HG03342 (cell line): ENCODE measurements around the gene SCN8A.
"Not testable (repeated sequence)": the region's sequence is repeated elsewhere in the genome, so short reads cannot be mapped to it uniquely, and the experiment has no call there.

ENCODE experiments used
- ATAC-seq: cut with Tn5 transposase; IDR thresholded peaks from one replicate; pipeline ENCODE4 v1.9.1; 2021; ENCODE audit warnings: mild to moderate bottlenecking, moderate library complexity; ENCODE audit not compliant: unreplicated experiment

The SCN8A gene

GRCh38 chr12:51827925-51828818, 237.1 kb downstream of the SCN8A start:
- ATAC-seq = no peak

- ATAC-seq = no peak
These were observed 238.0 kb downstream of the SCN8A start for GRCh38 chr12:51829011-51829481.

DNA sequence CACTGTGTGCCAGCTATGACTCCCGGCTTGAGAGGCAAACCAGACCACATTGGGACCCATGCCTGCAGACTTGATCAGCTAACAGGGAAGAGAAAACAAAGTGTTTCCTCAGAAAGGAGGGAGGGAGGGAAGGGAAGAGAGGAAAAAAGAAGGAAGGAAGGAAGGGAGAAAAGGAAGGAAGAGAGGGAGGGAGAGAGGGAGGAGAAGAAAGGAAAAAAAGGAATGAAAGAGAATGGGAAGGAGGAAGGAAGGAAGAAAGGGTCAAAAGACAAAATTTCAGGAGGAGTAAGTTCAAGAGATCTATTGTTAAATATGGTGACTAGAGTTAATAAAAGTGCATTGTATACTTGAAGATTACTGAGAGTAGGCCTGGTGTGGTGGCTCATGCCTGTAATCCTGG, 238.6 kb downstream of the SCN8A start:
- no peak for ATAC-seq

DNA sequence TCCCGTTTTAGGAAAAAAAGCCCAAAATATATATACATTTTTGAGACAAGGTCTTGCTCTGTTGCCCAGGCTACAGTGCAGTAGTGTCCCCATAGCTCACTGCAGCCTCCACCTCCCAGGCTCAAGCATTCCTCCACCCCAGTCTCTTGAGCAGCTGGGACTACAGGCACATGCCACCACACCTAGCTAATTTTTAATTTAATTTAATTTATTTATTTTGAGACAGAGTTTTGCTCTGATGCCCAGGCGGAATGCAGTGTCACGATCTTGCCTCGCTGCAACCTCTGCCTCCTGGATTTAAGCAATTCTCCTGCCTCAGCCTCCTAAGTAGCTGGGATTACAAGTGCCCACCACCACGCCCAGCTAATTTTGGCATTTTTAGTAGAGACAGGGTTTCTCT, 240.8 kb downstream of the SCN8A start:
- ATAC-seq = not testable (repeated sequence)

GRCh38 chr12:51832354-51833107, 241.5 kb downstream of the SCN8A start:
- no peak for ATAC-seq

DNA sequence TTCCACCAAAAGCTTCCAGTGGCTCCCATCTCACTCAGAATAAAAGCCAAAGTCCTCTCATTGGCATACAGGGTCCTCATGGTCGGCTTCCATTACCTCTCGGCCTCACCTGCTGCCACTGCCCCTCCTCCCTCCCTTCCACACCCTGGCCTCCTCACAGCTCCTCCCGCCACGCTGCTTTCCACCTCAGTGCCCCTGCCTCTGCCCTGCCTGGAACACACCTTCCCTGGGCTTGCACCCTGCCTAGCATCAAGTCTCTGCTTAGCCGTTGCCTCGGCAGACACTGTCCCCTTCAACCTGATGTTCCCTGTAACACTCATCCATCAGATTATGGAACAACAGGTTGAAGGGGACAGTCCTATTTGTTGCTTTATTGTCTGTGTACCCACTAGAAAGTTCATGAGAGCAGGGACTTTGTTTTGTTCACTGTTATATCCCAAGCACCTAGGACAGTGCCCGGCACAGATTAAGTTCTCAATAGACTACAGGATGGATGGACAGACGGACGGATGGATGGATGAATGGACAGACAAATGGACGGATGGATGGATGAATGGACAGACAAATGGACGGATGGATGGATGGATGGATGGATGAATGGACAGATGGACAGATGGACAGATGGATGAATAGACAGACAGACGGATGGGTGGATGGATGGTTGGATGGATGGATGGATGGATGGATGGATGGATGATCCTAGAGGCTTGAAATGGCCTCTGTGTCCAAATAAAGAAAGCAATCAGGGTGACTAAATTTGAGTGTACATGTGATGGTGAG, 242.6 kb downstream of the SCN8A start:
- ATAC-seq = no peak

- ATAC-seq = no peak
These were observed 243.4 kb downstream of the SCN8A start for GRCh38 chr12:51834411-51834810.

DNA sequence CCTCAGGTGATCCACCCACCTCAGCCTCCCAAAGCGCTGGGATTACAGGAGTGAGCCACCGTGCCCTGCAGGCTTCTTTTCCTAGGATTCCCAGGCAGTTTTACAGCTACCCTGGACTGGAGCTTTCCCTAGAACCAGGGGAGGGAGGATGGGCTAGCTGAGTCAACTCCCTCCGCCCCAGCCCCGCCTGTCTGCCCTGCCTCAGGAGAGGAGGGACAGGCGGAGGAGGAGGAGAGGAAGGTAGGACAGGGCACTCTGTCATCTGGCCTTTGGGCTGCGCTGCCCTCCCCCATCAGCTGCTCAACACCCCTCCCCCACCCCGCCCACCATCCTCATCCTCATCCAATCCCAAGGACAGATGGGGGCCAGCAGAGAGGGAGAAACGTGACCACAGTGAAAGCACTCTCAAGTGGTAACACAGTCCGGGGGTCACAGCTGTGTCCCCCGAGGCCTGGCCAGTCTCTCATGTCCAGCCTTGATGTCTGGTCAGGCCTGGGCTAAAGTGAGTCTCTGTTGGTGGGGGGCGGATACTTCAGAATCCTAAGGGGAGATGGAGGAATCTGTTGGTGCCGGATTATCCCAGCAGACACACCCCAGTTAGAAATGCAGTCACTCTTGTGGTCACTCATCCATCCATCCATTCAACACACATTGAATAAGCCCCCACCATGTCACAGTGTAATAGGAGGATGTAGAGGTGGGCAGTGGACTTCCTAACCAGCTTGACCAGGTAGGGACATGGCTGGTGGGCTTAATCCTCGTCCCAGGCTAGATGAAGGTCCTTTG, 245.2 kb downstream of the SCN8A start:
- no peak for ATAC-seq

DNA sequence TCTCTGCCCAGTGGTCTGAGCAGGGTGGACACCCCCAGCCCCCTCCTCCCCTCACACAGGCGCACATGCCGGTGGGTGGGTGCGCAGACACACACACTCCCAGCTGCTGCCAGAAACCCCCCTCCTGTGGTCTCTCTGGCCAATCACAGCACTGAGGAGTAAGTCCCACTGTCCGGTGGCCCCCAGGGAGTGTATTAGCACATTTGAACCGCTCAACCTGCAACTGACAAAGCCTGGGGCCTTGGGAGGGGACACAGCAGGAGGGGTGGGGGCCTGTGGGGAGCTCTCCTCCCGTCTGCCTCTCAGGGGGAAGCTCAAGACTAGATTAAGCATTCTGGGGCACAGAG, 245.8 kb downstream of the SCN8A start:
- no peak for ATAC-seq

- ATAC-seq = no peak
These were observed 246.3 kb downstream of the SCN8A start for GRCh38 chr12:51837286-51837685.

DNA sequence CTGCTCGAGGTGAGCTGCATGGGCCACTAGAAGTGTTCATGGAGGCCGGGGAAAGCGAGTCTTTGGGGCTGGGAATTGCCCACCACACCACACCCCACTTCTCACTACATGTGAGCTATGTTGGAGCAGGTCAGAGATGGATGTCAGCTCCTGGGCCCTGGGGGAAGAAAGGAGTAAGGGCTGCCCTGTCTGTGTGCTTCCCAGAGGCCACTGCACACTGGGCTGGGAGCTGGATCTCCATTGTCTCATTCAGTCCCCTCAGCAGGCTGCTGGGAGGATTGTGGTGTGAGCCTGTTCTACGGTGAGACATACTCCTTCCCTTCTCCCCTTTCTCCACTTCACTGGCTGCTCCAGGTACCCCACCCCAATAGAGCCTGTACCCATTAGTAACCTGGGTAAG, 247.0 kb downstream of the SCN8A start:
- ATAC-seq = no peak

- ATAC-seq = no peak
These were observed 247.7 kb downstream of the SCN8A start for GRCh38 chr12:51838762-51839161.

DNA sequence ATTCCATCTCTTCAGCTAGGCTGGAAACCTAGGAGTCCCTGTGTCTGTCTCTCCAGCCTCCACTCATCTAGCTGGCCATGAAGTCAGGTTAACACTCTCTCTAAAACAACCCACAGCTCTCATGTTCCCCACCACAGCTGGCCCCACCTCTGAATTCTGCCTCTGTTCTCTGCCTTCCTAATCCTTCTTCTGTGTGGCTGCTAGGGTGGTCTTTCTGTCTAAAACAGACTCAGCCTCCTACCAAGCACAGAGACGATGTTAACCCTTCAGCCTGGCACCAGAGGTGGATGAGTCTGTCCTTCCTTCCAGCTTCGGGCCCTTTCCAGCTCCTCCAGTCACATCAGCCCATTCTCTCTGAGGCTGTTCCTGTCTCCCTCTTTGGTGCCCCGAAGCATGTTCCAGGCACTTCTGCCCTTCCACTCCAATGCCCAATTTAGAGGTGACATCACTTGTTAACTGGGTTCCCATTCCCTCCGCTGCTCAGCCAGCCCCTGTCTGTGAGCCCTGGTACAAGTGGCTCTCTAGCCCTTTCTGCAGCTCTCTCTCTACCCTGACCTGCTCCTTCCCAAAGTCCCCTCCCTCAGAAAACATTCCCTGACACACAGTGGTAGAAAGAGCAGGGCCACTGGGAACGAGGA, 248.4 kb downstream of the SCN8A start:
- ATAC-seq = no peak

- no peak for ATAC-seq
These were observed 249.9 kb downstream of the SCN8A start for GRCh38 chr12:51840966-51841365.

- no peak for ATAC-seq
These were observed 250.7 kb downstream of the SCN8A start for GRCh38 chr12:51841727-51842126.

DNA sequence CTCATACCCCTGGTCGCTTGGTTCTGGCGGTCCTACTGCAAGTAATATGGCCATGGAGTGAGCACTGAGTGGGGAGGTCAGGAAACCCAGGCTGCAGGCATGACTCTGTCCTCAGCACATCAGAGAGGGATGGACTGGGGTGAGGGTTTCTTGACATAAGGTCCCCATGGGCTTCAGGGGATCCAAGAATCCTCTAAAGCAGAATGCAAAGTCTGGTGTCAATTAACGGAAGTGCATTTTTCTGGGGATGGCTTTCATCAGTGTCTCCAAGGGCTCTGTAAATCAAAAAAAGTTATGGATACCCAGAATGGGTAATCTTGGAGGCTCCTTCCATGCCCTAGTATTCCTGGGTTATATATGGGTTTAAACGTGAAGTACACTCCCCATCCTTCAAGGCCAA, 253.8 kb downstream of the SCN8A start:
- ATAC-seq = no peak

DNA sequence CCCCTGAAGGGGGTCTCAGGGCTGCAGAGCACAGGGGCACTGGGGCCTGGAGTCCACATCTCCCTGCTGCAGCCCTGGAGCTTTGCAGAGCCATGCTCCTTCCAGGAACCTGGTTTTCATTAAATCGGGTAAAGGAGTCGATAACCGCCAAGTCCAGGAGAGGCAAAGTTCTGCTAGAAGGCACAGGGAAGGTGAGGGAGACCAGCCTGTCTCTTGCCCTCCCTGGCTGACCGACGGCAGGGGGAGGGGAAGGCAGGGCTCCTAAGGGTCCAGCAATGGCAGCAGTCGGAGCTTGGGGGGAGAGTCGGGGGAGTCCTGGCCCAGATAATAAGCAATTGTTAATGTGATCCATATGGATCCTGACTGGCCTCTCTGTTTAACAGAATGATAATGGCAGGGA, 254.4 kb downstream of the SCN8A start:
- ATAC-seq = no peak

DNA sequence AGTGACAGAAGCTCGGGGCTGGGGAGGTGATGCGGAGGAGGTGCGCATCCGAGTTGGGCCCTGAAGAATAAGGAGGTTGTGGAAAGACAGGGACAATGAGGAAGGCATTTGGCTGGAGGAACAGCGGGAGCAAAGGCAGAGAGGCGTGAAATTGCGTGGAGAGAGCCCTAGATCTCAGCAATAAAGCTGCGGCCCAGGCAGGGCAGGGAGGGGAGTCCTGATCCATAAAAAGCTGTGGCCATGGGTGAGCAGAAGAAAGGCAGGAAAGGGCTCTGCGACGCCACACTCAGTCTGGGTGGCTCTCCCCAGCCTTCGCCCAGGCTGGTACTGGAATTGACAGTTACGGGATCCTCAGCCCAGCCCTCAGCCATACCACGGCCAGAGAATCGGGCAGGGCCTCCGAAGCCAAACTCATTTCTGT, 255.2 kb downstream of the SCN8A start:
- no peak for ATAC-seq

DNA sequence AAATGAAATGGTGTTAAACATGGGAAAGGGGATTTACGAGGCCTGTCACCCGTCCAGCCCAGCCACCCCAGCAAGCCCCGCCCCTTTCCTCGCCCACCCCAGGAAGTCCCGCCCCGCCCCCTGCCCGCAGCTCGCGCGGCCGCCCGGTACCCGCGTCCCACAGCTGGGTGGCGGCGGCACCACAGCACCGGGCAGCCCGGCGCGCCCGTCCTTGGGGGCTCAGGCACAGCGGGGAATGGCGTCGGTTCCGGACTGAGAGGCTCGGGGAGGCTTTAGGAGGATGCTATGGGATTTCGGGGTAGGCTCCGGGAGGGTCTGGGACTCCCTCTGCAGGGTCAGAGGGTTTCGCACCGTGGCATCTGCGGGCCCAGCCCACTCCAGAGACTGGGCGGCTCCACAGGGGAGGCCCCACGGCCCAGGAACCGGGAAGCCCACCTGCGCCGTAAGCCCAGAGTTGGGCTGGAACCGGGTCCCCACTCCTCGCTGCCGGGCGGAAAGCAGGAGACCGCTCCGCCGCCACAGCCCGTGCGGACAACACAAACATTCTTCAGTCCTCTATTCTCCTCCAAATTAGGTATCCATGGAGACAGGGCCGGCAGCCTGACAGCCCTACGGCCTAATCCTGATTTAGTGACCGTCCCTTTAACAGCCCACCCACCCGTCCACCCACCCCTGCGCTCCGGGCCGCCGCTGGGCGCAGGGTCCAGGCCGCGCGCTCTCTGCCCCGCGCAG, 256.0 kb downstream of the SCN8A start:
- no peak for ATAC-seq
